Chondrocyte (in vitro differentiated cells): ENCODE results near the gene ASPHD2. TPM values are rescaled to one million over a fixed set of nuclear protein-coding genes. Genes with fewer than 3 reads are reported as not detected.

ENCODE experiments used
- DNase-seq: peaks from one replicate; pipeline ENCODE4 v3.0.0; 2021; ENCODE audit warnings: mixed read lengths, low spot score
- H3K27ac Mint-ChIP-seq: one replicate; pipeline ENCODE4 v1.8.0; 2021; ENCODE audit warnings: mild to moderate bottlenecking, moderate library complexity, mixed read lengths; ENCODE audit not compliant: unreplicated experiment
- H3K27me3 Mint-ChIP-seq: 2 replicates; pipeline ENCODE4 v1.8.0; 2021; ENCODE audit warnings: low read depth, mixed read lengths
- H3K36me3 Mint-ChIP-seq: 2 replicates; pipeline ENCODE4 v1.8.0; 2021; ENCODE audit warnings: low read depth, mixed read lengths
- H3K4me1 Mint-ChIP-seq: 2 replicates; pipeline ENCODE4 v1.8.0; 2021; ENCODE audit warnings: low read depth, mild to moderate bottlenecking, mixed read lengths
- H3K4me3 Mint-ChIP-seq: one replicate; pipeline ENCODE4 v1.8.0; 2021; ENCODE audit warnings: mild to moderate bottlenecking, moderate library complexity, mixed read lengths; ENCODE audit not compliant: unreplicated experiment
- H3K9me3 Mint-ChIP-seq: 2 replicates; pipeline ENCODE4 v1.8.0; 2021; ENCODE audit warnings: low read depth, mixed read lengths
- total RNA-seq: library from RNA; stranded (reverse); gene quantifications from 3 replicates; pipeline ENCODE4 v1.2.1, GENCODE V29; 2021
- TF ChIP-seq, protein P1 (sequence below): fragments of 200-600 bp; sonication (generic); IDR thresholded peaks from 2 replicates; pipeline ENCODE4 v1.5.0; 2021; ENCODE audit warnings: antibody characterized with exemption, mild to moderate bottlenecking, moderate library complexity

Gene ASPHD2
- total RNA-seq, 1 donor from 2014 or later = 6.8 TPM

DNA sequence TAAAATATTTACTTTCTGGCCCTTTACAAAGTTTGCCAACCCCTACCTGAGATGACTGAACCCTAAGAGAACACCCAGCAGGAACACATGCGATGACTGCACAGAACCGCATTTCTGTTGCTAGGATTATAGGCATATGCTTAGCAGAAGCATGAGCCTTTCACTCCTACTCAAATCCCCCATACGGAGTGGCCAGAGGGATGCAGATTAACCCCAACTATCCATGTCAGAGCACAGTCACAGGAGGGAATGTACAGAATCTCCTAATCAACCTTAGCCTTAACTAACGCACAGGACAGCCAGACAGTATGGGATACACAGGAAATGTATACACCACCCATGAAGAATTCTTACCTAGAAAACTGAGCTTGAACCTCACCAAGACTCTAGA is 48.3 kb downstream of the ASPHD2 start:
- Mint-ChIP-seq H3K27ac (peak overlapping the region; percentile 89), H3K9me3 (no peaks in the 10 kb centered on the region), H3K36me3 (peaks cover 16% of the 10 kb centered on the region), H3K4me3 (no peak overlapping the region), H3K27me3 (no peaks in the 10 kb centered on the region), H3K4me1 (peaks cover 70% of the 10 kb centered on the region)
- TF ChIP-seq, protein P1, sequence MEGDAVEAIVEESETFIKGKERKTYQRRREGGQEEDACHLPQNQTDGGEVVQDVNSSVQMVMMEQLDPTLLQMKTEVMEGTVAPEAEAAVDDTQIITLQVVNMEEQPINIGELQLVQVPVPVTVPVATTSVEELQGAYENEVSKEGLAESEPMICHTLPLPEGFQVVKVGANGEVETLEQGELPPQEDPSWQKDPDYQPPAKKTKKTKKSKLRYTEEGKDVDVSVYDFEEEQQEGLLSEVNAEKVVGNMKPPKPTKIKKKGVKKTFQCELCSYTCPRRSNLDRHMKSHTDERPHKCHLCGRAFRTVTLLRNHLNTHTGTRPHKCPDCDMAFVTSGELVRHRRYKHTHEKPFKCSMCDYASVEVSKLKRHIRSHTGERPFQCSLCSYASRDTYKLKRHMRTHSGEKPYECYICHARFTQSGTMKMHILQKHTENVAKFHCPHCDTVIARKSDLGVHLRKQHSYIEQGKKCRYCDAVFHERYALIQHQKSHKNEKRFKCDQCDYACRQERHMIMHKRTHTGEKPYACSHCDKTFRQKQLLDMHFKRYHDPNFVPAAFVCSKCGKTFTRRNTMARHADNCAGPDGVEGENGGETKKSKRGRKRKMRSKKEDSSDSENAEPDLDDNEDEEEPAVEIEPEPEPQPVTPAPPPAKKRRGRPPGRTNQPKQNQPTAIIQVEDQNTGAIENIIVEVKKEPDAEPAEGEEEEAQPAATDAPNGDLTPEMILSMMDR = no peak
- DNase-seq = no peak

DNA sequence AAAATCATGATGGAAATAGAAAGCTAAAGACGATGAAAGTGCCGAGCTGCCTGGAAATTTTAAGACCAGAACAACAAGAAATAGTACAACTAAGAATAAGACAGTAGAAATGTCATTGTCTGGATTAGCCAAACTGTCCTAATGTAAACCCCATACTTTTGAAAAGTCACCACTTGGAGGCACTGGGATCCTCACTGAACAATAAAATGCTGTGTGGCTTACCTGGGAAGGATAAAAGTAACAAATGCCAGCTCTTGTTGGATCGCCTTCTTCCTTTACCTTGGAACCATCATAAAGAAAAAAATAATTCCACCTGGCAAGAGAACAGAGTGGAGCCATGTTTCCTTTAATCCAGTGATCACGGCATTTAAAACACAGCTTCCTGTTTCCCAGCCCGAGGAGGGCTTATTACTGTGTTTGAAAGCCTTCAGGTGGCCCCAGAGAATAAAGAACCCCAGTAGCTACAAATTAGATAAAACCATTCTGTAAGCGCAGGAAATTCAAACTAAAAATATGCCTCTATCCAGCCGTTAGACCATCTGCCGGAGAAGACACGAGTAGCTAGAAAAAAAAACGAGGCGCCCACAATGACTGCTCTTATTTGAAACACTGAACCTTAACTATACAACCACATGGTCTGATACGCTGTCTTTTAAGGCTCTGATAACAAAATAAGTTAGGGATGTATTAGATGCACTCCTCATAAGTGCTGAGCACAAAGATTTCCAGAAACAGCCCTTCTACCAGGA is 50.2 kb downstream of the ASPHD2 start:
- H3K27me3 Mint-ChIP-seq = no peaks in the 10 kb centered on the region
- H3K4me3 Mint-ChIP-seq = no peak overlapping the region
- peak overlapping the region; percentile 29 for H3K27ac Mint-ChIP-seq
- no peaks in the 10 kb centered on the region for H3K9me3 Mint-ChIP-seq
- H3K36me3 Mint-ChIP-seq = peaks cover 11% of the 10 kb centered on the region
- TF ChIP-seq, protein P1 = no peak
- peaks cover 71% of the 10 kb centered on the region for H3K4me1 Mint-ChIP-seq
- no peak for DNase-seq

DNA sequence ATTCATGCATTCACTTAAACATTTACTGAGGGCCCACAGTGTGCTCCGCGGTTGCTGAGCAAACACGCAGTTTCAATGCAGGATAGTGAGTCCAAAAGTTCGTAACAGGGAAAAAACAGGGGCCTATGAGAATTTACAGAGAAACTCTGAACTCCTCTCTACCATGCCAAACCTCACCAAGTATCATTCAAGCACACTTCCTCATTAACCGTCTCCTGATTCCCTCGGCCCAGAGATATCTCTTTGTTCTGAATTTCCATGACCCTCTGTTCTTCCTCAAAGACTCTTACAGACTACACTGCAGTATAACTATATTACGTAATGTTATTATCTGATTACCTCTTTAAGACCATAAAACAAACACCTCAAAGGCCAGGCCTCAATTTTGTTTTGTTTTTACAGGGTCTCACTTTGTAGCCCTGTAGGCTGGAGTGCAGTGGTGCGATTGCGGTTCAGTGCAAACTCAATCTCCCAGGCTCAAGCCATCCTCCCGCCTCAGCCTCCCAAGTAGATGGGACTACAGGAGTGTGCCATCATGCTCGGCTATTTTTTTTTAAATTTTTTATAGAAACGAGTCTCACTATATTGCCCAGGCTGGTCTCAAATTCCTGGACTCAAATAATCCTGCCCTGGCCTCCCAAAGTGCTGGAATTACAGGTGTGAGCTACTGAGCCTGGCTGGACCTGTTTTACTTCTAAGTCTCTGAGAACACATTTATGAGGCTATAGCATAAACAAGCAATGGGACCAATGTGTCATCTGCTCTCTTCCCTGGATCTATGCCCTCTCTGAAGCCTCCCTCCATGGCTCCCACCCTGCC is 50.9 kb downstream of the ASPHD2 start:
- Mint-ChIP-seq H3K4me1 (peaks cover 71% of the 10 kb centered on the region), H3K9me3 (no peaks in the 10 kb centered on the region), H3K4me3 (no peak overlapping the region), H3K27me3 (no peaks in the 10 kb centered on the region), H3K27ac (peak overlapping the region; percentile 50), H3K36me3 (peaks cover 9% of the 10 kb centered on the region)
- TF ChIP-seq, protein P1 = no peak
- no peak for DNase-seq

DNA sequence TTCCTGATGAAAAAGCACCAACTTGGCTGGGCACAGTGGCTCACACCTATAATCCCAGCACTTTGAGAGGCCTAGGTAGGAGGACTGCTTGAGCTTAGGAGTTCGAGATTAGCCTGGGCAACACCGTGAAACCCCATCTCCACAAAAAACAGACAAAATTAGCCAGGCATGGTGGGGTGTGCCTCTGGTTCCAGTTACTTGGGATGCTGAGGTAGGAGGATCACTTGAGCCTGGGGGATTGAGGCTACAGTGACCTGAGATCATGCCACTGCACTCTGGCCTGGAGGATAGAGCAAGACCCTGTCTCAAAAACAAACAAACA is 51.5 kb downstream of the ASPHD2 start:
- Mint-ChIP-seq H3K27ac (no peak overlapping the region), H3K9me3 (no peaks in the 10 kb centered on the region), H3K4me3 (no peak overlapping the region), H3K4me1 (peaks cover 75% of the 10 kb centered on the region), H3K36me3 (peaks cover 9% of the 10 kb centered on the region), H3K27me3 (no peaks in the 10 kb centered on the region)
- no peak for DNase-seq
- TF ChIP-seq, protein P1 = no peak

DNA sequence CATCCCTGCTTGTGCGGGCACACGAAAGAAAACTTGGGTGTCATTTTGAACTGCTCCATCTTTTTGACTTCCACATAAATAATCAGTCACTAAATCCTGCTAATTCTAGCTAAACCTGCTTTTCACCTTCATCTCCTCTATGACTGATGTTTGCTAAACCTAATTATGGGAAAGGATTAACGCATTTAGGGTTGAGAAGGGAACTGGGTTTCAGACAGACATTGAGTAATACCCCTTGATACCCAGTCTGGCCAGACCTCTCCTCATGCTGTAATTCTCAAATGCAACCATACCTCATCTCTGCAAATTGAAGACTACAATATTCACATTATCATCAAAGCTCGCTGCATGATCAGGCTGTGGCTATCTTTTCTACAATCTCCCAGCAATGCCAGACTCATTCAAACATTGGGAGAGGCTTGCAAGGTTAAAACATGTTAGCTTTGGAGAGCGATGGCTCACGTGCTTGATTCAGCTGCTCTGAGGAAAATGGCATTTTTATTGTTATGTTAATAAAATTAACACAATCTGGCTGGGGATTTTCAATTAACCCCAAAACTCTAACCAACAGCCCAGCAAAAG is 52.1 kb downstream of the ASPHD2 start:
- Mint-ChIP-seq H3K27ac (no peak overlapping the region), H3K9me3 (no peaks in the 10 kb centered on the region), H3K4me3 (no peak overlapping the region), H3K27me3 (no peaks in the 10 kb centered on the region), H3K4me1 (peaks cover 79% of the 10 kb centered on the region), H3K36me3 (peaks cover 9% of the 10 kb centered on the region)
- TF ChIP-seq, protein P1 = no peak
- no peak for DNase-seq
